ENCODE results near the gene IAPP. TPM values are rescaled to one million over a fixed set of nuclear protein-coding genes. Genes with fewer than 3 reads are reported as not detected.
A peak's percentile ranks its signal among the peaks of the same experiment; 100 is the strongest.

The IAPP gene
- total RNA-seq, result not detected

GRCh38 chr12:21372602-21373001, at the start of gene IAPP:
IAPP (plus strand) TSS chr12:21372902; CDS start chr12:21373352, 450 bp downstream.
- Mint-ChIP-seq H3K36me3 (no peaks in the 10 kb centered on the region), H3K27ac (no peak within 1 kb of the TSS), H3K9me3 (no peaks in the 10 kb centered on the region)
- ATAC-seq (no peak), DNase-seq (ENCODE audit: low spot score in 2 of 2) (no peak)

- DNase-seq (ENCODE audit: low spot score in 2 of 2) (no peak), ATAC-seq (no peak)
- H3K36me3 Mint-ChIP-seq, result peaks cover 15 to 24% of the 10 kb centered on the region in 2 donors
- H3K9me3 Mint-ChIP-seq, result peaks cover 15 to 20% of the 10 kb centered on the region in 2 donors
- no peak overlapping the region for H3K27ac Mint-ChIP-seq
These were observed 49.0 kb upstream of the IAPP start for GRCh38 chr12:21323736-21324135.

GRCh38 chr12:21324551-21324950, 48.2 kb upstream of the IAPP start:
- H3K9me3 Mint-ChIP-seq, result peaks cover 15 to 20% of the 10 kb centered on the region in 2 donors
- H3K27ac Mint-ChIP-seq, result no peak overlapping the region
- ATAC-seq (no peak), DNase-seq (ENCODE audit: low spot score in 2 of 2) (no peak)
- H3K36me3 Mint-ChIP-seq, result peaks cover 15 to 24% of the 10 kb centered on the region in 2 donors

GRCh38 chr12:21328578-21328977, 44.1 kb upstream of the IAPP start:
- peaks cover 15 to 24% of the 10 kb centered on the region in 2 donors for H3K36me3 Mint-ChIP-seq
- DNase-seq (ENCODE audit: low spot score in 2 of 2) (no peak), ATAC-seq (no peak)
- H3K27ac Mint-ChIP-seq, result no peak overlapping the region
- peaks cover 15 to 20% of the 10 kb centered on the region in 2 donors for H3K9me3 Mint-ChIP-seq

- peaks cover 15 to 20% of the 10 kb centered on the region in 2 donors for H3K9me3 Mint-ChIP-seq
- peaks cover 14 to 24% of the 10 kb centered on the region in 2 donors for H3K36me3 Mint-ChIP-seq
- DNase-seq (ENCODE audit: low spot score in 2 of 2) (no peak), ATAC-seq (no peak)
- H3K27ac Mint-ChIP-seq, result no peak overlapping the region
These were observed 41.9 kb upstream of the IAPP start for GRCh38 chr12:21330682-21331253.

- Mint-ChIP-seq H3K9me3 (no peaks in the 10 kb centered on the region), H3K27ac (no peak within 1 kb of the TSS), H3K36me3 (no peaks in the 10 kb centered on the region)
- DNase-seq (ENCODE audit: low spot score in 2 of 2), result no peak
- no peak for ATAC-seq
These were observed 37.9 kb upstream of the IAPP start, which contains the start of gene SLCO1A2 for GRCh38 chr12:21334771-21335325. SLCO1A2 (minus strand) TSS chr12:21334917; CDS start chr12:21334647, 270 bp downstream.

- H3K36me3 Mint-ChIP-seq, result no peaks in the 10 kb centered on the region
- H3K9me3 Mint-ChIP-seq, result no peaks in the 10 kb centered on the region
- no peak for DNase-seq (ENCODE audit: low spot score in 2 of 2)
These were observed 36.0 kb upstream of the IAPP start for GRCh38 chr12:21336656-21337055.

GRCh38 chr12:21337453-21337852, 35.2 kb upstream of the IAPP start:
- ATAC-seq, result no peak

More at GRCh38 chr12:21336656-21337055, 36.0 kb upstream of the IAPP start:
- H3K27ac Mint-ChIP-seq, result no peak overlapping the region
- ATAC-seq, result no peak

GRCh38 chr12:21337959-21338744, 34.5 kb upstream of the IAPP start:
- Mint-ChIP-seq H3K9me3 (no peaks in the 10 kb centered on the region), H3K27ac (no peak overlapping the region), H3K36me3 (no peaks in the 10 kb centered on the region)
- ATAC-seq, result peak in 1 of 2 donors; percentile 37
- no peak for DNase-seq (ENCODE audit: low spot score in 2 of 2)

More at GRCh38 chr12:21337453-21337852, 35.2 kb upstream of the IAPP start:
- no peak for DNase-seq (ENCODE audit: low spot score in 2 of 2)
- H3K9me3 Mint-ChIP-seq, result no peaks in the 10 kb centered on the region
- H3K36me3 Mint-ChIP-seq, result no peaks in the 10 kb centered on the region
- H3K27ac Mint-ChIP-seq, result no peak overlapping the region

GRCh38 chr12:21339921-21340320, 32.8 kb upstream of the IAPP start:
- no peaks in the 10 kb centered on the region for H3K36me3 Mint-ChIP-seq
- no peak for DNase-seq (ENCODE audit: low spot score in 2 of 2)
- no peak for ATAC-seq
- H3K27ac Mint-ChIP-seq, result no peak overlapping the region
- H3K9me3 Mint-ChIP-seq, result no peaks in the 10 kb centered on the region

- DNase-seq (ENCODE audit: low spot score in 2 of 2), result no peak
- no peaks in the 10 kb centered on the region for H3K36me3 Mint-ChIP-seq
- peak in 1 of 2 donors; percentile 40 for ATAC-seq
- H3K9me3 Mint-ChIP-seq, result no peaks in the 10 kb centered on the region
- no peak overlapping the region for H3K27ac Mint-ChIP-seq
These were observed 32.3 kb upstream of the IAPP start for GRCh38 chr12:21340403-21340802.

- H3K9me3 Mint-ChIP-seq, result no peaks in the 10 kb centered on the region
- no peak for ATAC-seq
- no peak for DNase-seq (ENCODE audit: low spot score in 2 of 2)
- no peak overlapping the region for H3K27ac Mint-ChIP-seq
- no peaks in the 10 kb centered on the region for H3K36me3 Mint-ChIP-seq
These were observed 30.9 kb upstream of the IAPP start for GRCh38 chr12:21341769-21342168.

- Mint-ChIP-seq H3K9me3 (no peaks in the 10 kb centered on the region), H3K36me3 (no peaks in the 10 kb centered on the region), H3K27ac (no peak overlapping the region)
- DNase-seq (ENCODE audit: low spot score in 2 of 2) (no peak), ATAC-seq (no peak)
These were observed 29.1 kb upstream of the IAPP start for GRCh38 chr12:21343636-21344035.

GRCh38 chr12:21346542-21347205, 26.0 kb upstream of the IAPP start:
- DNase-seq (ENCODE audit: low spot score in 2 of 2), result no peak
- H3K27ac Mint-ChIP-seq, result no peak overlapping the region
- no peaks in the 10 kb centered on the region for H3K36me3 Mint-ChIP-seq
- no peaks in the 10 kb centered on the region for H3K9me3 Mint-ChIP-seq
- ATAC-seq, result no peak

GRCh38 chr12:21350975-21351374, 21.7 kb upstream of the IAPP start:
- DNase-seq (ENCODE audit: low spot score in 2 of 2) (no peak), ATAC-seq (no peak)
- Mint-ChIP-seq H3K27ac (no peak overlapping the region), H3K9me3 (no peaks in the 10 kb centered on the region), H3K36me3 (no peaks in the 10 kb centered on the region)

- Mint-ChIP-seq H3K27ac (no peak overlapping the region), H3K9me3 (no peaks in the 10 kb centered on the region), H3K36me3 (no peaks in the 10 kb centered on the region)
- DNase-seq (ENCODE audit: low spot score in 2 of 2) (no peak), ATAC-seq (no peak)
These were observed 19.2 kb upstream of the IAPP start for GRCh38 chr12:21353487-21353886.

GRCh38 chr12:21353948-21354347, 18.8 kb upstream of the IAPP start:
- no peak for DNase-seq (ENCODE audit: low spot score in 2 of 2)
- Mint-ChIP-seq H3K27ac (no peak overlapping the region), H3K9me3 (no peaks in the 10 kb centered on the region), H3K36me3 (no peaks in the 10 kb centered on the region)
- no peak for ATAC-seq

Measured in activated naive CD4-positive, alpha-beta T cell treated with anti-CD3 and anti-CD28 coated beads, Interleukin-2, amount 50 U/mL, for 72 hours (primary cell).